ENCODE measurements around the gene FSCN2.

The FSCN2 gene

DNA sequence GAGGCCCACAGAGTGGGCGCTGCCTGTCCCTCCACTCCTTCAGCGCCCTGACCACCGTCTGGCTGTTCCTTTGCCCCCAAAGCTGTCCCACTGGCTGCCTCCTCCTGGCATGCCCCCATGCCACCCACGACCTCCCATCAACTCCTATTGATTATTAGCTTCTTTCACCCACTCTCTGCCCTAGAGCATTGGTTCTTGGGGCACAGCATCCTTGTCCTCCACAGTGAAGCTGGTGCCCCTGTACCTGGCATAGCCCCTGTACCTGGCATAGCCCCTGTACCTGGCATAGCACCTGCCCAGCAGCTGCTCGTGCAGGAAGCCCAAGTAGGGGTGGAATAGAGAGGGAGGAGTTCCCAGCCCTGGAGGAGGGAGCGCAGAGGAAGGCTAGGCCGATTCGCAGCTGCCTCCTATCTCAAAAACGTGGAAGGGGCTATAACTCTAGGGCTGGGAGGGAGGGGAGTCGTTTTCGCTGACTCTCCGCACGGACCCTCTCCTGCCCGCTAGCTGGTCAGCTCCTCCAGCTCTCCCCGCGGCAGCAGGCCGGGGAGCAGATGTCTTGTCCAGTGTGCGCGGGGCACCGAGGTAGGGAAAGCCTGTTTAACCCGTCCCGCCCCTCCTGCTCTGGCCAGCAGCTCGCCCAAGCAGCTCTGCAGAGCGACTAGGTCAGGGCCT lies 9.9 kb upstream of the FSCN2 start:
- TF ChIP-seq, protein P1, sequence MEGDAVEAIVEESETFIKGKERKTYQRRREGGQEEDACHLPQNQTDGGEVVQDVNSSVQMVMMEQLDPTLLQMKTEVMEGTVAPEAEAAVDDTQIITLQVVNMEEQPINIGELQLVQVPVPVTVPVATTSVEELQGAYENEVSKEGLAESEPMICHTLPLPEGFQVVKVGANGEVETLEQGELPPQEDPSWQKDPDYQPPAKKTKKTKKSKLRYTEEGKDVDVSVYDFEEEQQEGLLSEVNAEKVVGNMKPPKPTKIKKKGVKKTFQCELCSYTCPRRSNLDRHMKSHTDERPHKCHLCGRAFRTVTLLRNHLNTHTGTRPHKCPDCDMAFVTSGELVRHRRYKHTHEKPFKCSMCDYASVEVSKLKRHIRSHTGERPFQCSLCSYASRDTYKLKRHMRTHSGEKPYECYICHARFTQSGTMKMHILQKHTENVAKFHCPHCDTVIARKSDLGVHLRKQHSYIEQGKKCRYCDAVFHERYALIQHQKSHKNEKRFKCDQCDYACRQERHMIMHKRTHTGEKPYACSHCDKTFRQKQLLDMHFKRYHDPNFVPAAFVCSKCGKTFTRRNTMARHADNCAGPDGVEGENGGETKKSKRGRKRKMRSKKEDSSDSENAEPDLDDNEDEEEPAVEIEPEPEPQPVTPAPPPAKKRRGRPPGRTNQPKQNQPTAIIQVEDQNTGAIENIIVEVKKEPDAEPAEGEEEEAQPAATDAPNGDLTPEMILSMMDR (IDR thresholded peaks at IDR 0.05; ENCODE audit: insufficient read depth, low read depth, low read length, missing control alignments), result no peak
- H3K4me3 ChIP-seq (ENCODE audit: low read depth, low read length), result peak overlapping the region; percentile 90
- peak; percentile 51 for DNase-seq (ENCODE audit: low read depth)

DNA sequence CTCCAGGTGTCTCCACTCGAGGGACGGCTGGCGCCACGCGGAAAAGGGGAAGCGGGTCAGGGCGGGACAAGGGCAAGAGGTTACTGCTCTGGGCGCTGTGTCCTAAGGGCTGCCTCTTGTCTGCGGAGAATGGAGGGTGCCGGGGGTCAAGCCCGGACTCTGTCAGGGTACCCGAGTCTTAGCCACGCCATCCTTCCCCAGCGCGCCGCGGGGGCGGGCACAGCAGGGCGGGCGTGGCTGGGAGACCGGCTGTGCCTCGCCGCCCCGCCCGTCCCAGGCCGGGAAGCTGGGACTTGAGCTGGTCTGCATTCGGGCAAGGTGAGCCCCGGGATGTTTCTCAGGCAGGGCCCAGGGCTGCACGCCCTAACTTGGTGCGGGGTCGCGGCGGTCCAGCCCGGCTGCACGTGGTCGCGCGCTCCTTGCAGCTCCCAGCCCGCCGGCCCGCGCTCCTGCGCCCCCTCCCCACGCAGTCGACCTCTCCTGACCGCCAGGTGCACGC lies 9.3 kb upstream of the FSCN2 start:
- peak; percentile 79 for DNase-seq (ENCODE audit: low read depth)
- TF ChIP-seq, protein P1 (IDR thresholded peaks at IDR 0.05; ENCODE audit: insufficient read depth, low read depth, low read length, missing control alignments), result no peak
- peak overlapping the region; percentile 90 for H3K4me3 ChIP-seq (ENCODE audit: low read depth, low read length)

DNA sequence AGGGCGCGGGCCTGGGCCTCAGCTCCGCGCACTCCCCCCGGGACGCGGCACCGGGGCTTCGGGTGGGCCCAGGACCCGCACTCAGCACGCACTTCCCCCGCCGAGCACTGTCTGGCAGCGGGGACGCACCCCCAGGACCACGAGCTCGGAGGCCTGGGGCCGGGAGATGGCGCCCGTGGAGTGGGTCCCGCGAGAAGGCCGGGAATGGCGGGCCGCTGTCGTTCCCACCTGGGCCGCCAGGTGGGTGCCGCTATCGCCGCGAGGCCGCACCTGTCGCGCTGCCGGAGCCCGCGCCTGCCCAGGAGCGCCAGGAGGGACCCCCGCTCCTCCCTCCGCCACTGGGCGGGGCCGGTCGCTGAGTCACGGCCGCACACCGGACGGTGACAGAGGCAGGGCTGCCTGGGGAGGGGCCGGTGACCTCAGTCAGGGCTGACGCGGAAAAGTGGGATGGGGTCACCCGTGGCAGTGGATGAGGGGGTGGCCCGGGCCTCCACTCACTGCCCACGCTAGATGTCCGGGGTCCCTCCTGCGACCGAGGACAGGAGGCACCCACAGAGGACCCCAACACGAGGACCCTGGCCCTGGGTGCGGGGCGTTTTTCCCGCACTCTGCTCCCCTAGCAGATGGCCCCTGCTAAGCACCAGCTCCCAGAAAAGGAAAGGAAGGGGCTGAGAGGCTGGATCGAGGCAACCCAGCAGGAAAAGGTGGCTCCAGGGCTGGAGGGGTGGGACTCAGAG lies 8.7 kb upstream of the FSCN2 start:
- H3K4me3 ChIP-seq (ENCODE audit: low read depth, low read length), result peak overlapping the region; percentile 90
- peak; percentile 81 for DNase-seq (ENCODE audit: low read depth)
- TF ChIP-seq, protein P1 (IDR thresholded peaks at IDR 0.05; ENCODE audit: insufficient read depth, low read depth, low read length, missing control alignments), result peak; percentile 61

DNA sequence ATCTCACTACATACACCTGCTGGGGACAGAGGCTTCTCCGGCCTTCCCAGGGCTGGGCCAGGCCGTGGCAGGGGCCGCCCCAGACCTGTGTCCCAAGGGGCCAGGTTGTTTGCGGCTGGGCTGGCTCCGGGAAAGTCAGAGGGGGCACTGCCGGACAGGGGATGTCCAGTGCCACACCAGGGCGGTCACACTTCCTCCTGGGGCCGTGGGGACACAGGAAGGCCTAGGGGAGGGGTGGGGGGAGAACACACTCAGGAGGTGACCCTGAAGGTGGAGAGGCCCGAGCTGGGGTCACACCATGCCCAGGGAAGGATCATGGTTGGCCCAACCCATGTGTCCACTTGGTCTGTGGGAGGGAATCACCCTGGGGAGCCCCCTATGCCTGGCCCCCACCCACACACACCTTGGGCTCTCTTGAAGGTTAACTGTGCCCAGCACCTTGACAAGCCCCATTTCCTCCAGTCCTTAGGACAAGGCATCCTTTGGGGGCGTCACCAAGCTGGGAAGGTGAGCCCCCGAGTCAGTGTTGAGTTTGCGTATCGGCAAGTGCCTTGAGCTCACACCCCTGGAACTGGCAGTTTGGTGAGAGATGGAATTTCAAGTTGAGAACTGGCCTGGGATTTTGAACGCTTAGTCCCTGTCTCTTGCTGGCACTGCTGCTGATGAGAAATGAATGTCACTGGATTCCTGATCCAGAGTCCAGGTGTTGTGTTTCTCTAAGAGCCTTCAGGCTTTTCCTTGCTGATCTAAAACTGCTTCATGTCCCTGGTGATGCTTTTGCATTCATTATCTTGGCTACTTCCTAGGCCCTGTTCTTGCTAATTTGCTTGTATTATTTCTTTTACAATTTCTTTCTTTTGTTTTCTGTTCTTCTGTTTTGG lies 7.9 kb upstream of the FSCN2 start:
- DNase-seq (ENCODE audit: low read depth), result peak; percentile 34

DNA sequence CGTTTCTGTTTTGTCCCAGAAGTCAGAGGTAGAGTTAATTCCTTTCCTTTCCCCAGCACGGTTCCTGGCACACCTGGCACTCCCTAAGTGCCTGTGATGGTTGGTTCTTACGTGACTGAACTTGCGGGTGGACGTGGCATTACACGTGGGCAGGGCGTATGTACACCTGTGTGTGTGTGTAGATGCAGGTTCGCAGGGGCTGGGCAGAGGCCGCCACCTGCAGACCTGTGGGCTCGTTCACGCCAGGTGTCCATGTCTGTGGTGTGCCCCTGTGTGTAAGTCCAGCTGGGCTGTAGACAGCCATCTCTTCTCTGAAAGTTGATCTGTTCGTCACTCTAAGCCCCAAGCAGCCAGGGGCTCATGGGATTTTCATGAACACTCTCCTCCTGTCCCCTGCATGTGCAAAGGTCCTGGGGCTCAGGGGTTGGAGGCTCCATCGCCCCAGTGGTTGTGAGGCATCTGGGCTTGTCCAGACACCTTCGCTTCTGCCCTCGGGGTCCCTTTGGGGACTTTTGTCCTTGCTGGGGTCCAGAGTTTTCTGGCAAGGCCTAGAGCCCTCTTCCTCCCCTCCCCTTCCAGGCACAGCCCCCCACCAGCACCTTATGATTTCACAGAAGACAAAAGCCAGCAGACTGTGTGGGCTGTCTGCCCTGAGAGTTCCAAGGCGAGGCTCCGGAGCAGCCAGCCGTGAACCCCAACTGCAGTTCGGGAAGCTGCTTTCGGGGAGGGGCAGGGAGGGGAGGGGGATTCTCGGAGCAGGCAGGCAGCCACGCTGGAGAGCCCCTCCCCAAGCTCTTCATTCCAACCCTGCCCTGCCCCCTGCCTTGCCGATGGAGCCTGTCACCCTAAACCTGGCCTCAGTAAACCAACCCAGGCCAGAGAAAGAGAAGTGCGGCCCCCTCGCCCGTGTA lies 5.4 kb upstream of the FSCN2 start:
- TF ChIP-seq, protein P1 (IDR thresholded peaks at IDR 0.05; ENCODE audit: insufficient read depth, low read depth, low read length, missing control alignments), result peak; percentile 36
- H3K4me3 ChIP-seq (ENCODE audit: low read depth, low read length), result no peak overlapping the region
- DNase-seq (ENCODE audit: low read depth), result peak; percentile 62

More for the DNA sequence above, 7.9 kb upstream of the FSCN2 start:
- TF ChIP-seq, protein P1 (IDR thresholded peaks at IDR 0.05; ENCODE audit: insufficient read depth, low read depth, low read length, missing control alignments), result no peak
- H3K4me3 ChIP-seq (ENCODE audit: low read depth, low read length), result peak overlapping the region; percentile 90

All from GM12865 (cell line).